ENCODE data around the gene WDTC1.

WDTC1 gene

DNA sequence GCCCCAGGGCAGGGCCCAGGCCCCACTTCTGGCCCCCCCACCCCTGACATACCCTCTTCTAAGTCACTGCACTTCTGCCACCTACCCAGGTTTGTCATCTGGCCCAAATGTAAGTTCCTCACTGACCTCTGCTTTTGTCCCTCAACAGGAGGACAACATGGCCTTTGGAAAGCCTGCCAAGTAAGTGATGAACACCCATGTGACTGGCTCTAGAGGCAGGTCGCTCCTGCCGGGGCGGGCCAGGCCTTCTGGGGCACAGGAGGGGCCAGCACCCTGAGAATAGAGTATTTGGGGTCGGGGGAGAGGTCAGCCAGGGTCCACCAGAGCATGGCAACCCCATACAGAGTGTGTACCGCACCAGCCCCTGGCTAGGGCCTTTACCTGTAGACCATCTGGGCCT lies 97.5 kb downstream of the WDTC1 start:
- in situ Hi-C loops (cut with MboI; ENCODE audit: low sequenced_read_pairs): no loop called here

DNA sequence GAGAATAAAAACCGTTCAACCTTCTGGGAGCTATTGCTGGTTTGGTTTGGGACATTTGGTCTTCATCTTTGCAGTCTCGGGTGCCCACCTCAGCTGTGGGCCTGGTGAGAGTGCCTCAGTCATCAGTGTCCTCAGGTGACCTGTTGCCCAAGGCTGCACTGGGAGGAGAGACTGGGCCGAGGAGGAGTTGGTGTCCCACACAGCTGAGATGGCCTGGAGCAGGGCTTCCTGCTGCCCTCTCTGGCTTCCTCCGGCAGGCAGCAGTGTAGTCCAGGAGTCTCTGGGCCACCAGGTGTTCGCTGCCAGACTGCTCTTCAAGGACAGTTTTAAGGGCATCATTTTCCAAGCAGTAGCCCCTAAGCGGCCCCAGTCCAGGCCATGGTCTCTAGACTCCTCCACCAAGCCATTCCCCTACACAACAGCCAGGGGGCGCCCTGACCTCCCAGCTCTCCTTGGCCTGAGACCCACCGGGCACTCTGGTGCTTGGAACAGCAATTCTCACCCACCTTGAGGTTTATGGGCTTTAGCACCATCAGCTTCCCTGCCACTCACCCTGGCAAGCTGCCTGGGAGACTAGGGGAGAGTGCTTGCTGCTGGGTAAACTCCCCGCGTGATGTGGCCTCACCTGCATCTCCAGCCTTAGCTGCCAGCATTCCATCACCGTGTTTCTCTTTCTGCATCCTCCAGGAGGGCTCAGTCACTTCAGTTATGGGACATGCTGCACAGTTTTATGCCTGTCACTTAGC lies 98.3 kb downstream of the WDTC1 start:
- in situ Hi-C loops (cut with MboI; ENCODE audit: low sequenced_read_pairs): no loop called here

DNA sequence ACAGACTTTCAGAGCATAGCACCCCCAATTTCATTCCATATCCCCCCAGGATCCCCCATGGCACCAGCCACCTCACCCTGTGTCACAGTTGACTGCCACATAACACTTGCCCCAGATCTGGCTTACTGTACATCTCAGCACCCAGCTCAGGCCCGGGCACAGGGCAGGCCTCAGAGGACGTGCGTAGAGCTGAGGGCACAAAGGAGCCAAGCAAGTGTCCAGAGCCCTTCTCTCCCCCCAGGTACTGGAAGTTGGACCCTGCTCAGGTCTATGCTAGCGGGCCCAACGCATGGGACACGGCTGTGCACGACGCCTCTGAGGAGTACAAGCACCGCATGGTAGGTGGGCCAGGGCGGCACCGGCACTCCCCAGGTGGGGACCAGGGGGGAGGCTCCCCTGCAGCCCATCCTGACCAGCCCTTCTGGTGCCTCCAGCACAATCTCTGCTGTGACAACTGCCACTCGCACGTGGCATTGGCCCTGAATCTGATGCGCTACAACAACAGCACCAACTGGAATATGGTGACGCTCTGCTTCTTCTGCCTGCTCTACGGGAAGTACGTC lies 99.4 kb downstream of the WDTC1 start:
- in situ Hi-C loops (cut with MboI; ENCODE audit: low sequenced_read_pairs): no loop called here

DNA sequence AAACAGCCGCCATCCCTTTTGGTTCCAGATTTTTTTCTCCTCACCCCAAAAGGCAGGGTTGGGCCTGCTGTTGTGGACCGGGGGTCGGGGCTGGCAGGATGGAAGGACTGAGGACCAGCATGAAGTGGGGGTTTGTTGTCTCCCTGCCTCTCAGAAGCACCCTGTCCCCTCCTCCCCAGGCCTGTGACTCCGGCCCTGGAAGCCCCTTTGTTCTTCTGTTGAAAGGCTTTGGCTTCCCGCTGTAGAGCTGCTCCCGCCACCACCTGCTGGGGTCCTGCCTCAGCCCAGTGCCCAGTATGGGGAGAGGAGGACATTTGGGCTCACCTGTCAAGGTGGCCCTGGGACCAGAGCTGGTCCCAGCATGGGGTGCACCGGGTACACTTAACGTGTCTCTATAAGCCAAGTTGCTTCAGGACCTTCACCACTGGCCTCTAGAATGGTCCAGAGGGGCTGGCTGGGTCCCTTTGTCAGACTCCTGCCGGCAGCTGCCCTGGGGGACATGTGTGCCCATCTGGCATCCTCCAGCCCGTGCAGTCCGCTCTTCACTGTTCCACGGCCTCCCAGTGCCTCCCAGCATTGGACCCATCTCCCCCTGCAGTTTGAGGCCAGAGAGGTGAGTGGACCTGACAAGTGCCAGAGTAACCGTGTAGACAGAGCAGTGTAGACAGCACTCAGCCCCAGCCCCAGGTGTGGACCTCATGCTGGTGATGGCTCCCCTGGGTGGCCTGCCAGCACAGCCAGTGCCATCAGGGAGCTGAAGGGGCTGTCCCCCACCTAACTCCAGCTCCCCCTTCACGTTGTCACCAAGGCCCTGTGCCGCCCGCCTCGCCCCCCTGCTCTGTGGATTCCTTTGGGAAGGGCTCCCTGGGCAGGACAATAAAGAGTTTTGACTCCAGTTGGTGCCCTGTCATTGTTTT lies 101.3 kb downstream of the WDTC1 start:
- in situ Hi-C loops (cut with MboI; ENCODE audit: low sequenced_read_pairs): no loop called here

DNA sequence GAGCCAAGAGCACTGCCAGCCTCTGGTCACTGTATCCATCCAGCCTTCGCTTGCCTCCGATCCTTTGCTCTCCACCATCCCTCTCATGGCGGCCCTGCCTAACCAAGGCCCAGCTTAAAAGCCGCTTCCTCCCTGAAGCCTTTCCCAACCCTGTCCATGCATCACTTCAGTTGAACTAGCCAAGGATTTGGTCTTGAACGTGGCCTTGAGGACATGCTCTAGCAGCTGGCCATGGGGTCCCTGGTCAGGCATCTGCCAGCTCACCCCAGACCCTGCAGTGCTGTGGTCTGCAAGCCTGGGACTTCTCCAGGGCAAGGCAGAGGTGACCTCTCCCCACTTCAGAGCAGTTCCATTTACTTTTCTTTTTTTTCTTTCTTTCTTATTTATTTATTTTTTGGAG lies 102.3 kb downstream of the WDTC1 start:
- in situ Hi-C loops (cut with MboI; ENCODE audit: low sequenced_read_pairs): no loop called here

DNA sequence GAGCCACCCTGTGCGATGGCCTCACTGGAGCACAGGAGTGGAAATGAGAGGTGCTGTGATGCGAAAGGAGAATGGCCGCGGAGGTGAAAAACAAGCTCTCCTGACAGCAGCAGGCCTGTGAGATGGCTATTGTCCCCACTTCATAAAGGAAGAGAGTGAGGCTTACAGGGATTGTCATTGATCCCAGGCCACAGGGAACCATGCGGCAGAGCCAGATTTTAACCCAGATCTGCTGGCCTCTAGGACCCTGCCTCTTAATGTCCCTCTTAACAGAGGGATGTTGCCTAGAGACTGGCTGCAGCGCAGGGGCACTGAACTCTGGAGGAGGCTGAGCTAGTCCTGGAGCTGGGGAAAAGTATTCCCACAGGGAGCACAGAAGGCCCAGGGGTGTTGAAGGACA lies 104.3 kb downstream of the WDTC1 start:
- in situ Hi-C loops (cut with MboI; ENCODE audit: low sequenced_read_pairs): no loop called here

DNA sequence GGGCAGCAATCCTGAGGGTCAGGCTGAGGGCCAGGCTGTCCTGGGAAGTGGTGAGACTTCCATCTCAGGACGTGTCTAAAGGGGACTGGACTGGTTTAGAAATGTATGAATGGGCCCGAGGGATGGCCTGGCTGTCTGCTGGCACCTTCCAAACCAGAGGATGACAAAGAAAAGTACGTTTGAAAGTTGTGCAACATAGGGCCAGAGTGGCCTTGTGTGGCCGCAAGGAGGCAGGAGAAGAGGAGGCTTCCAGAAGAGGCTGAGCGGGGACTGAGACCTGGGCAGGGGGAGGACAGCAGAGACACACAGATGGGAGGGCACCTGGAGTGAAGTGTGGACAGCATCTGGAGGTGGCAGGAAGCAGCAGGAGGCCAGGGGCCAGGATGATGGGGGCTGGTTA lies 104.8 kb downstream of the WDTC1 start:
- in situ Hi-C loops (cut with MboI; ENCODE audit: low sequenced_read_pairs): no loop called here

DNA sequence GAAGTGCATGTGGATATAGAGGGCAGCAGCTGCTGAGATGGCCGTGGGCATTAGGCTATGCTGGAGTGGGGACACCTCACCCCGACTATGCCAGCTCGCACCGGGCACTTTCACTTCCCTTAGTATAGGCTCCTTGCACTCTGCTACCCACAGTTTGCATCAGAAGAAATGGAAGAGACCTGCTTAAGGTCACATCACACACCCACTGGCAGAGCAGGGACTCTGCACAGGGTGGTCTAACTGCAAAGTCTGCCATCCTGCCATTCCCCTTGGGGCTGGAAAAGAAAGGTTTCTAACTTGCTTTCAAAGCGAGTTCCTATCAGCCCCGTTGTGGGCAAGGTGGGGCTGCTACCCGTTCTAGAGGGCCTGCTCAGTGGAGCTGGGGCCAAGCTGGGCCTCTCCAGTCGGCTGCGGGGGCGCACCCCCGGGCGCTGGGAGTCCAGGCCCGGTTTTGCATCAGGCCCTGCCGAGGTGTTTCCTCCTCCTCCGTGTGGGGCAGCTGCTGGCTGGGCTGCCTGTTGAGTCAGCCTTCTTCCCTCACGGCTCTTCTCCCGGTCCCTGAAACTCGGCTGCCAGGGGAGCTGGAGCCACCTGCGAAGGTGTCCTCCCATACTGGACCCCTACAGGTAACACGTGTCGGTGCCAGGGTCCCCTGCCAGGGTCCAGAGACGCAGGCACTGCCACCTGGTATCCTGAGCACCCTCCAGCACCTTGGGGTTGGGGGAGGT lies 107.3 kb downstream of the WDTC1 start, which contains the start of gene SYTL1:
TSS of gene SYTL1 (plus strand) at position 498 of the 728 bp plus-strand sequence. CDS start 3,313 bp downstream, outside the sequence.
- in situ Hi-C loops (cut with MboI; ENCODE audit: low sequenced_read_pairs): no loop called here

DNA sequence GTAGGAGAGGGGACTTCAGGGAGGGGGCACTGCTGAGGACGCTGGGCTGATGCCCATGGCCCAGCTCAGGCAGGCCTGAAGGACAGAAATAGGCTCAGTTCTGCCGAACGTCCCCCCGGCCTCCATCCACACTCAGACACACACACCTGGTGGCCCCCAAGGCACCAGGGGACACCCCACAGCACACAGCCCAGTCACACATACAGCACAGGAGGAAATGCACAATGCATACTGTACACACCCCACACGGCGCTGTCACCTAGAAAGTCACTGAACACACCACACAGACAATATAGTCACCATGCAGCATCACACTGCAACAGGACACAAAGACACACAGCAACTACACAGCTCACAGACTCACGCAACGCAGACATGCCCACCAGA lies 108.0 kb downstream of the WDTC1 start:
- in situ Hi-C loops (cut with MboI; ENCODE audit: low sequenced_read_pairs): no loop called here

DNA sequence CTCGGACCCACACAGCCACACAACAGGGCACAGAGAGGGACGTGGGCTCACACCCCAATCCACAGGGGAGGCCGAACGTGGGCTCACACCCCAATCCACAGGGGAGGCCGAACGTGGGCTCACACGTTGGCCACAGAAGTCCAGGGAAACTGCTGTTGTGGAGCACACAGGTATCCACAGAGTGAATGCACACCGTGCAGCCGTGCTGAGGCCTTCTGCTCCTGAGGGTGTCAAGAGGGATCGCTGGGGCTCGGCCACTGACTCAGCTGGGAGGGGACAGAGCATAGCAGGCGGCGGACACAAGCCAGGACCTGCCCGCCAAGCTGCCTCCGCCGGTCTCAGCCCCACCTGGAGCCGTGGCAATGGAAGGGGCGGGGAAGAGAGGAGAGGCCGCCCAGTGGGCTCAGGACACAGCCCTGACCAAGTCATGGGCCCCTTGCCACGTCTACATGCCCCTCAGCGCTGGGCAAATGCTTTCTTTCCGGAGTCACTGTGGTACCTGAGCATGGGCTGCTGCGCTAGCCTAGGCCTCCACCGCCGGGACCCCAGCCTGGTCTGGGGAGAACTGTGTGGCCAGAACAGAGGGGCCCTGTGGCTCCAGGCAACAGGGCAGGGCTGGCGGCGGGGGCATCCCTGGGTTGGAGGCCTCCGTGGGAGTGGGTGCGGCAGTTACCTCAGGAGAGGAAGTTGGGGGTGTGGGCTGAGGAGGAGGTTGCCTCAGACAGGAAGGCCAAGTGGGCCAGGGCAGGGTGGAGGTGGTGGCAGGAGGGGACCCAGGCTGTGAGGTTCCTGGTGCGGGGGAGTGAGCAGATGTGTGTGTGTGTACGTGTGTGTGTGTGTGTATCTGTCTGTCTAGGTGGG lies 108.6 kb downstream of the WDTC1 start:
- in situ Hi-C loops (cut with MboI; ENCODE audit: low sequenced_read_pairs): no loop called here

DNA sequence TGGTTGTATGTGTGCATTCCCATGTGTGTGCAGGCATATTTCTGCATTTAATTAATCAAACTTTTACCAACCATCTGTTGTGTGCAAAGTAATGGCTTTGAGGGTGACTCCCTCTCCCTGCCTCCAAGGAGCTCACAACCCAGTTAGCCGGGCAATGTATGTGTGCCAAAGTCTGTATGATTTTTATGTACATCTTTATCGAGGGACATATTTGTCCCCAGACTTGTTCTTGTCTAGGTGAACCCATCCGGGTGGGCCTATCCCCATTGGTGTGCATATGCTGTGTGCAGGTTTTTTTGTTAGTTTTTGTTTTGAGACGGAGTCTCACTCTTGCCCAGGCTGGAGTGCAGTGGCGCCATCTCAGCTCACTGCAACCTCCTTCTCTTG lies 109.2 kb downstream of the WDTC1 start:
- in situ Hi-C loops (cut with MboI; ENCODE audit: low sequenced_read_pairs): no loop called here

DNA sequence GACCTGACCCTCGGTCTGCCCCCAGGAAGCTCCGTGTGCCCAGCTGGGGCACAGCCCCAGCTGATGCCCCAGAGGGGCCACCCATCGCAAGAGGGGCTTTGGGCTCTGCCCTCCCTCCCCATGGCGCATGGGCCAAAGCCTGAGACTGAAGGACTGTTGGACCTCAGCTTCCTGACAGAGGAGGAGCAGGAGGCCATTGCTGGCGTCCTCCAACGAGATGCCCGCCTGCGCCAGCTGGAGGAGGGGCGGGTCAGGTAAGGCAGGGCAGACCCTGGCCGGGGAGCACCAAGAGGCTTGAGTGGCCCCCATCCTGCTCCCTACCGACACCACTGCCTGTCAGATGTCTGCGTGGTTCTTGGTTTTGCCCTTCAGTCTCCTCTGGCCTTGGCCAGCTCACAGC lies 110.8 kb downstream of the WDTC1 start:
- in situ Hi-C loops (cut with MboI; ENCODE audit: low sequenced_read_pairs): no loop called here

DNA sequence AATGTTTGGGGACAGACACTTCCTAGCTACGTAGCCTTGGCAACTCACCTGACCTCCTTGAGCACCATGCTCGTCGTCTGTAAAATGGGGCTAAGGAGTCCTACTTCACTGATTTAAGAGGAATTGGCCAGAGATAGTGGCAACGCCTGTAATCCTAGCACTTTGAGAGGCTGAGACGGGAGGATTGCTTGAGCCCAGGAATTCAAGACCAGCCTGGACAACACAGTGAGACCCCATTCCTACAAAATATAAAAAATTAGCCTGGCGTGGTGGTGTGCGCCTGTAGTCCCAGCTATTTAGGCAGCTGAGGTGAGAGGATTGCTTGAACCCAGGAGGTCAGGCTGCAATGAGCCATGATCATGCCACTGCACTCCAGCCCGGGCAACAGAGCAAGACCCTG lies 111.9 kb downstream of the WDTC1 start:
- in situ Hi-C loops (cut with MboI; ENCODE audit: low sequenced_read_pairs): no loop called here

DNA sequence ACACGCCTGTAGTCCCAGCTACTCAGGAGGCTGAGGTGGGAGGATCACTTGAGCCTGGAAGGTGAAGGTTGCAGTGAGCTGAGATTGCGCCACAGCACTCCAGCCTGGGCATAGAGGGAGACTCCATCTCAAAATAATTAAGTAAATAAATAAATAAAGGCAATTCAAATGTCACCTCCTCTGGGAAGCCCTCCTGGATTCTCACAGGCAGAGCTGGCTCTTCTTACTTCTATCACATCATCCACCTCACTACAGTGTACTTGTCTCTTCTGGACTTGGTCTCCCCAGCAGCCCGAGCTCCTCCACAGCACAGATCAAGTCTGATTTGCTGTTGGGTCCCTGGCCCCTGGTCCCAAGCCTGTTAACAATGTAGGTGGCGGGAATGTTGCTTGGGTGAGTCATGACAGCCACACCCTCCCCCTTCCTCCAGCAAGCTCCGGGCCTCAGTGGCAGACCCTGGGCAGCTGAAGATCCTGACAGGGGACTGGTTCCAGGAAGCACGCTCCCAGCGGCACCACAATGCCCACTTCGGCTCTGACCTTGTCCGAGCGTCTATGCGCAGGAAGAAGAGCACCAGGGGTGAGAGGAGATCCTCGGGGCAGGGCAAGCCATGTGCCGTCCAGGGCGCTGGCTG lies 112.7 kb downstream of the WDTC1 start:
- in situ Hi-C loops (cut with MboI; ENCODE audit: low sequenced_read_pairs): no loop called here

DNA sequence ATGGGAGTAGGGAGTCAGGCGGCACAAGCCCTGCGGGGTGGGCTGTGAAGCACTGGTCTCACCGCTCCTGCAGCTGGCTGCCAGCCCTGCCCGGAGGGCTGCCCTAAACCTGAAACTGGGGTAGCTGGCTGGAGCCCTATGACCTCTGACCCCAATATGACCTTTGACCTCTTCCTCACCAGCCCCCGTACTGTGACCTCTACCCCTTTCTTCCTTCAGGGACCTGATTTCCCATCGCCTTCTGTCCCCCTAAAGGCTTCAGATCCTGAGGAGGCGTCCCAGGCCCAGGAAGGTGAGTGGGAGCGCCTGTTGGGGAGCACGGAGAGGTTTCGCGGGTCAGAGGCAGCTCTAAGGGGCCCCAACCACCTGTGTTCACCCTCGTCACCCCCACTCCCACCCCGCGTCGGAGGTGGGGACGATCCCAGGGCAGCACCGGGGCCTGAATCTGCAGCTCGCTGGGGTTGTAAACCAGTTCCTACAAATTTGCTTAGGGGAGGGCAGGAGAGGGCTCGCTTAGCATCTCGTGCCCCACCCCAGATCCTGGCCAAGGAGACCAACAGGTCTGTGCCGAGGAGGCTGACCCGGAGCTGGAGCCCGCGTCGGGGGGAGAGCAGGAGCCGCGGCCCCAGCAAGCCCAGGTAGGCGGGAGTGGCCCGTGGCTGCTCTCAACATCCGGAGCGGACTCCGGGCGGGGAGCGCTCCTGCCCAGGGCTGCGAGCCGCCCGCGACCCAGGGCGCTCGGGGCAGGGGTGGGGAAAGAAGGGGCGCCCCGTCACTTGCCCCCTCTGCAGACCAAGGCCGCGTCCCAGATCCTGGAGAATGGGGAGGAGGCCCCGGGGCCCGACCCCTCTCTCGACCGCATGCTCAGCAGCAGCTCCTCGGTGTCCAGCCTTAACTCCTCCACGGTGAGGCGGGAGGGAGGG lies 114.7 kb downstream of the WDTC1 start:
- in situ Hi-C loops (cut with MboI; ENCODE audit: low sequenced_read_pairs): no loop called here

DNA sequence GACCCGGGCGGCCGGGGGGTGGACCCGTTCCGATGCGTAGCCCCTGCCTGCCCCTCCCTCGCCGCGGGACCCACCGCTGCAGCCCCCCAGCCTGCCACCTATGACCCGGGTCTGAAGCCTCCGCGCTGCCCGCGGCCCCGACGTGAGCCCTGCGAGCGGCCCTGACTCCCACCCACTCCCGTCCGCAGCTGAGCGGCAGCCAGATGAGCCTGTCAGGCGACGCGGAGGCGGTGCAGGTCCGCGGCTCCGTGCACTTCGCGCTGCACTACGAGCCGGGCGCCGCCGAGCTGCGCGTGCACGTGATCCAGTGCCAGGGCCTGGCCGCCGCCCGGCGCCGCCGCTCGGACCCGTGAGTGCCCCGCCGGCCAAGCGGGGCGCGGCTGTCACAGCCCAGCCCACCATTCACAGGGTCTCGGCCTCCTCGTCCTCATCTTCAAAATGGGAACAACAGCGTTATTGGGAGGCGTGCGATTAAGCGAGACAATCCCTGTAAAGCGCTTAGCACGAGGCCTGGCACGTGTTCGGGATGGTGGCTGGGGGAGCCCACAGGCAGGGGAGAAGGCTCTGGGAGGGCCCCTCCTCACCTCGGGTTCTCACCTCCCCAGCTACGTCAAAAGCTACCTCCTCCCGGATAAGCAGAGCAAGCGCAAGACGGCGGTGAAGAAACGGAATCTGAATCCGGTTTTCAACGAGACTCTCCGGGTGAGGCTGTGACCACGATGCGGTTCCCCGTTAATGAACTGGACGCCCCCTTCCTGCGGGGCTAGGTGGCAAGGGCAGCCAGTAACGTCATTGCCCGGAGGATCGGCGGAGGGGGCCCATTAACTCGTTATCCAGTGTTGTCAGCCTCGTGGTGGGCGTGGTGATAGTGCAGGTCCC lies 115.6 kb downstream of the WDTC1 start:
- in situ Hi-C loops (cut with MboI; ENCODE audit: low sequenced_read_pairs): no loop called here

DNA sequence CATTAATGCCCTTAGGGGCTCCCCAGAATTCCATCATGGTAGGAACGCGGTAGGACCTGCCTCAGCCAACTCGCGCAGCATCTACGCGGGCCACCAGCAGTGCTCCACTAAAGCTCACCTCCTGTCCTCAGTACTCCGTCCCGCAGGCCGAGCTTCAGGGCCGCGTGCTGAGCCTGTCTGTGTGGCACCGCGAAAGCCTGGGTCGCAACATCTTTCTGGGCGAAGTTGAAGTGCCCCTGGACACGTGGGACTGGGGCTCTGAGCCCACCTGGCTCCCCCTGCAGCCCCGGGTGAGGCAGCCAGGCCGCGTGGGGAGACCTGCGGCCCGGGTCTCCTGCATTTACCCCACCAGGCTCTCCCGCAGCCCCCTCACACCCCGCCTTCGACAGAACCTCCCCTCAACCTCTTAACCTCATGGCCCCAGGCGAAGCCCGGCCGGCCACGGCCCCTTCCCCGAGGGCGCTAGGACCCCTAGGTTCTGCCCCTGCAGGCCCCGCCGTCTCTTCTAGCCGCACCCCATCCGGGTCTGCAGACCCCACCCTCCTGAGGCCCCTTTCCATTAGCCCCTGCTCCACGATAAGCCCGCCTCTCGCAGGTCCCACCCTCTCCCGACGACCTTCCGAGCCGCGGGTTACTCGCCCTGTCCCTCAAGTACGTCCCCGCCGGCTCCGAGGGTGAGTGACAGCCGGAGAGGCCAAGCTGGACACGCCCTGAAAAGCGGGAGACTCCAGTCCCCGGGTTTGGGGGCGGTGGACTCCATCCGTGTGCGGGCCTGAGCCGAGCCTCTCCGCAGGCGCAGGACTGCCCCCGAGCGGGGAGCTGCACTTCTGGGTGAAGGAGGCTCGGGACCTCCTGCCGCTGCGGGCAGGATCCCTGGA lies 116.5 kb downstream of the WDTC1 start:
- in situ Hi-C loops (cut with MboI; ENCODE audit: low sequenced_read_pairs): no loop called here

Data from HL-60/S4 treated with phorbol 12-myristate 13-acetate at 8.2 ng/mL for 4 days and 3 days (cell line).